D341Med (cell line): Measurements from ENCODE around the gene TRIP12.
"Not testable (repeated sequence)": the region's sequence is repeated elsewhere in the genome, so short reads cannot be mapped to it uniquely, and the experiment has no call there.

Experiments used
- DNase-seq: peaks from one replicate; pipeline ENCODE4 v3.0.0; 2012; ENCODE audit warnings: low spot score

The TRIP12 gene

GRCh38 chr2:229768235-229768634 is 153.6 kb downstream of the TRIP12 start:
- DNase-seq = no peak

GRCh38 chr2:229765721-229766120 is 156.1 kb downstream of the TRIP12 start:
- DNase-seq = no peak

GRCh38 chr2:229761663-229762062 is 160.1 kb downstream of the TRIP12 start:
- no peak for DNase-seq

GRCh38 chr2:229757462-229757861 is 164.3 kb downstream of the TRIP12 start:
- not testable (repeated sequence) for DNase-seq

- DNase-seq = no peak
These were observed 168.7 kb downstream of the TRIP12 start for GRCh38 chr2:229752970-229753729.

GRCh38 chr2:229749779-229750178 is 172.0 kb downstream of the TRIP12 start:
- DNase-seq = no peak

- DNase-seq = no peak
These were observed 172.9 kb downstream of the TRIP12 start for GRCh38 chr2:229748950-229749349.

GRCh38 chr2:229742691-229743090 is 179.1 kb downstream of the TRIP12 start:
- DNase-seq = not testable (repeated sequence)

- no peak for DNase-seq
These were observed 181.5 kb downstream of the TRIP12 start for GRCh38 chr2:229740279-229740678.

GRCh38 chr2:229738024-229738625 is 183.7 kb downstream of the TRIP12 start:
- DNase-seq = no peak

- no peak for DNase-seq
These were observed 187.4 kb downstream of the TRIP12 start for GRCh38 chr2:229734410-229734809.

- no peak for DNase-seq
These were observed 188.1 kb downstream of the TRIP12 start for GRCh38 chr2:229733611-229734245.

- no peak for DNase-seq
These were observed 188.9 kb downstream of the TRIP12 start for GRCh38 chr2:229732897-229733296.

GRCh38 chr2:229731916-229732315 is 189.9 kb downstream of the TRIP12 start:
- no peak for DNase-seq

- no peak for DNase-seq
These were observed 190.4 kb downstream of the TRIP12 start for GRCh38 chr2:229731363-229731762.

- no peak for DNase-seq
These were observed 193.4 kb downstream of the TRIP12 start for GRCh38 chr2:229728370-229728769.

GRCh38 chr2:229726643-229727042 is 195.2 kb downstream of the TRIP12 start:
- DNase-seq = no peak

GRCh38 chr2:229725716-229726574 is 195.9 kb downstream of the TRIP12 start:
- no peak for DNase-seq

GRCh38 chr2:229723192-229723591 is 198.6 kb downstream of the TRIP12 start:
- DNase-seq = not testable (repeated sequence)

GRCh38 chr2:229719926-229720647 is 201.7 kb downstream of the TRIP12 start:
- DNase-seq = no peak

GRCh38 chr2:229718057-229718456 is 203.8 kb downstream of the TRIP12 start:
- no peak for DNase-seq
